Testis (tissue), 2 donors: Measurements from ENCODE around the gene RAPH1.

Experiments used
- CTCF ChIP-seq, 3 experiments: fragments of 450-650 bp in 2 of 3; fragments of 200-600 bp in 1 of 3; sonication (generic) in 1 of 3; IDR thresholded peaks; one replicate each; pipeline ENCODE4 v1.5.1; 2016 to 2019; ENCODE audit warnings: antibody characterized with exemption in 3 of 3, mild to moderate bottlenecking in 2 of 3, moderate library complexity in 1 of 3
- POLR2A ChIP-seq: fragments of 450-650 bp; IDR thresholded peaks from one replicate; pipeline ENCODE4 v1.6.1; 2017; ENCODE audit warnings: antibody characterized with exemption, mild to moderate bottlenecking, moderate library complexity

GRCh38 chr2:203438528-203438927 is 96.6 kb downstream of the RAPH1 start:
- TF ChIP-seq CTCF (IDR thresholded peaks at IDR 0.05) = no peak
- no peak for TF ChIP-seq POLR2A
